Dermis blood vessel endothelial cell (primary cell): ENCODE measurements around the gene CTDP1. TPM values are rescaled to one million over a fixed set of nuclear protein-coding genes. Genes with fewer than 3 reads are reported as not detected.

Experiments
- DNase-seq: peaks from one replicate; pipeline ENCODE4 v3.0.0; 2010
- total RNA-seq: library from RNA; depleted of rRNA; stranded (reverse); fragments of >200 nt; gene quantifications from 2 replicates; pipeline ENCODE4 v1.2.3, GENCODE V29; 2014

The CTDP1 gene
- total RNA-seq, 1 donor from 2014 or later, result 31.1 TPM

- no peak for DNase-seq
These were observed 25.0 kb downstream of the CTDP1 start for GRCh38 chr18:79704631-79705030.

- no peak for DNase-seq
These were observed 25.7 kb downstream of the CTDP1 start for GRCh38 chr18:79705272-79705671.

- DNase-seq, result no peak
These were observed 26.4 kb downstream of the CTDP1 start for GRCh38 chr18:79706006-79706405.

- DNase-seq, result no peak
These were observed 27.1 kb downstream of the CTDP1 start for GRCh38 chr18:79706658-79707057.

- DNase-seq, result no peak
These were observed 27.6 kb downstream of the CTDP1 start for GRCh38 chr18:79707239-79707638.

DNA sequence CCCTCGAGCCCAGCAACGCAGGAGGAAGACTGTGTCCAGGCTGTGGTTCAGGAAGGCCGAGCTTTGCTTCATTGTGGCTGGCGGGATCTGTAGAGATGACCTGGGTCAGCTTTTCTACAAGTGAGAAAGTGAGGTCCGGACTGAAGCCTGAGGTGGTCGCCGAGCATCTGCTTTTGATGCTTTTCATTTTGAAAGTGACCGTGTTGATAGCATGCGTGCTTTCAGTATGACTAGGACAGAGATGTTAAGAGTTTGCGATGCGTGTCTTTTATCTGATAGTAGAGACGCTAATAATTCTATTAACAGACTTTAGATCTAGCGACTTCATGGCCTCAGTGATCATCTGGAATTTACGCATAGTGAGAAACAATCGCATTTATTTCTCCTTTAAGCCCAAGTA, 28.1 kb downstream of the CTDP1 start:
- no peak for DNase-seq

- no peak for DNase-seq
These were observed 28.8 kb downstream of the CTDP1 start for GRCh38 chr18:79708412-79708811.

GRCh38 chr18:79712206-79712857, 32.7 kb downstream of the CTDP1 start:
- DNase-seq, result no peak

DNA sequence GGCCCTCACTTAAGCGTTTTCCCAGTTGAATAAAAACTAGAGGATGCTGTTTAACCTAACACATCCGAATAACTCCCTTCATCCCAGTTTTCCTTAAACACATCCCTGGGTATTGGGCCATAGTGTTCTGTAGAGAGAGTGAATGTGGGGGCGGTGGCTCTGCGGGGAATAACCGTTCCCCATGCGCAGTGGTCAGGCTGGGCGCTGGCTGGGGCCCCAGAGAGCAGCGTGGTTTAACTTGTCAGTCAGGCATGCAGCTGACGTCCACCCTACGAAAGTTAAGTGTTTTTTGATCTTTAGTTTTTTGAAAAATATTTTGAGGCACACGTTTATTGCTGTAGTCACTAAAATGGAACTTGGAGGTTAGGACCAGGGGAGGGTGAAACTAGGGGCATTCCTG, 33.7 kb downstream of the CTDP1 start:
- no peak for DNase-seq

GRCh38 chr18:79714531-79715240, 35.1 kb downstream of the CTDP1 start:
- DNase-seq, result no peak

GRCh38 chr18:79715280-79715679, 35.7 kb downstream of the CTDP1 start:
- no peak for DNase-seq

DNA sequence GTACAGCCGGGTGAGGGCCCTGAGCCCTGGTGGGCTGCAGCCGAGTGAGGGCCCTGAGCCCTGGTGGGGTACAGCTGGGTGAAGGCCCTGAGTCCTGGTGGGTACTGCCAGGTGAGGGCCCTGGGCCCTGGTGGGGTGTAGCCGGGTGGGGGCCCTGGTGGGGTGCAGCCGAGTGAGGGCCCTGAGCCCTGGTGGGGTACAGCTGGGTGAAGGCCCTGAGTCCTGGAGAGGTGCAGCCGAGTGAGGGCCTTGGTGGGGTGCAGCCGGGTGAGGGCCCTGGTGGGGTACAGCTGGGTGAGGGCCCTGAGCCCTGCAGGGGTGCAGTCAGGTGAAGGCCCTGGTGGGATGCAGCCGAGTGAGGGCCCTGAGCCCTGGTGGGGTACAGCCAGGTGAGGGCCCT, 37.5 kb downstream of the CTDP1 start:
- DNase-seq, result no peak

GRCh38 chr18:79717555-79718074, 38.0 kb downstream of the CTDP1 start:
- DNase-seq, result no peak

GRCh38 chr18:79718126-79718525, 38.5 kb downstream of the CTDP1 start:
- DNase-seq, result no peak

- DNase-seq, result no peak
These were observed 39.4 kb downstream of the CTDP1 start for GRCh38 chr18:79718878-79719477.

- DNase-seq, result peak; percentile 12
These were observed 40.1 kb downstream of the CTDP1 start for GRCh38 chr18:79719478-79720358.

- DNase-seq, result peak; percentile 14
These were observed 40.7 kb downstream of the CTDP1 start for GRCh38 chr18:79720359-79720733.

DNA sequence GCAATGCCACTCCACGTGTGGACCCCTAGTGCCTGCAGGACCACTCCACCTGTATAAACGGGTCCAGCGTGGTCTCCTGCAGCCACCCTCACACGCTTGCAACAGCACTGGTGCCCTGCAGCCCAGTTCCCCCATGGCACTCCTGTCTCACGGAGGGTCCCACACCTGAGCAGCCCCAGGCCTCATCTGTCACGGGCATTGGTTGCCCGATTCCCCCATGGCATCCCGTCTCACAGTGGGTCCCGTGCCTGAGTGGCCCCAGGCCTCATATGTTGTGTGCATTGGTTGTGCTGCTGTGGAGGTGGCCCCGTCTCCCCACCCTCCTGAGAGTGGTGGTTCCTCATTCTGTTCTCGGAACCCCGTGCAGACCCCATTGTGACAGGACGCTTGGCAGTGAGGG, 43.4 kb downstream of the CTDP1 start:
- DNase-seq, result no peak

DNA sequence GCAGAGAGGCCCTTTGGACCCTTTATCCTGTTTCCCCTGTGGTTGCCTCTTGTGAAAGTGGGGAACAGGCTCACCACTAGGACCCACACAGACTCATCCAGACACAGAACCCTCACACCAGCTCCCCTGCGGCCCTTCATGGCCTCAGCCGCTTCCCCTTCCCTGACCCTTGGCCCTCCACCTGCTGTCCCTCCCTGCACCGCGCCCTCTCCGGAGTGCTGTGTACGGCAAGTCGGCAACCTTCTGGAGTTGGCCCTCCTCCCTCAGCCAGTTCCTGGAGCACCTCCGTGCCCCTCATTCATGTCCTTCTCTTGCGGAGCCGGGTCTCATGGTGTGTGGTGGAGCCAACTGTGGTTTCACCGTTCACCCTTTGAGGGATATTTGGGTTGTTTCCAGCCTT, 44.0 kb downstream of the CTDP1 start:
- no peak for DNase-seq

- no peak for DNase-seq
These were observed 44.9 kb downstream of the CTDP1 start for GRCh38 chr18:79724299-79725080.

- no peak for DNase-seq
These were observed 45.9 kb downstream of the CTDP1 start for GRCh38 chr18:79725486-79725885.

- no peak for DNase-seq
These were observed 47.1 kb downstream of the CTDP1 start for GRCh38 chr18:79726721-79727120.
